Daoy (cell line): ENCODE data around the gene RGS7. TPM values are rescaled to one million over a fixed set of nuclear protein-coding genes. Genes with fewer than 3 reads are reported as not detected.

Source experiments
- DNase-seq: peaks from one replicate; pipeline ENCODE4 v3.0.0-alpha.2; 2015; ENCODE audit warnings: low read depth
- total RNA-seq: library from RNA; depleted of rRNA; stranded (reverse); fragments of >200 nt; shearing (Covaris generic); gene quantifications from 2 replicates; pipeline ENCODE4 v1.2.3, GENCODE V29; 2014; rRNA removed

The RGS7 gene
- total RNA-seq, result 0.27 and 0.74 TPM in 2 replicates

DNA sequence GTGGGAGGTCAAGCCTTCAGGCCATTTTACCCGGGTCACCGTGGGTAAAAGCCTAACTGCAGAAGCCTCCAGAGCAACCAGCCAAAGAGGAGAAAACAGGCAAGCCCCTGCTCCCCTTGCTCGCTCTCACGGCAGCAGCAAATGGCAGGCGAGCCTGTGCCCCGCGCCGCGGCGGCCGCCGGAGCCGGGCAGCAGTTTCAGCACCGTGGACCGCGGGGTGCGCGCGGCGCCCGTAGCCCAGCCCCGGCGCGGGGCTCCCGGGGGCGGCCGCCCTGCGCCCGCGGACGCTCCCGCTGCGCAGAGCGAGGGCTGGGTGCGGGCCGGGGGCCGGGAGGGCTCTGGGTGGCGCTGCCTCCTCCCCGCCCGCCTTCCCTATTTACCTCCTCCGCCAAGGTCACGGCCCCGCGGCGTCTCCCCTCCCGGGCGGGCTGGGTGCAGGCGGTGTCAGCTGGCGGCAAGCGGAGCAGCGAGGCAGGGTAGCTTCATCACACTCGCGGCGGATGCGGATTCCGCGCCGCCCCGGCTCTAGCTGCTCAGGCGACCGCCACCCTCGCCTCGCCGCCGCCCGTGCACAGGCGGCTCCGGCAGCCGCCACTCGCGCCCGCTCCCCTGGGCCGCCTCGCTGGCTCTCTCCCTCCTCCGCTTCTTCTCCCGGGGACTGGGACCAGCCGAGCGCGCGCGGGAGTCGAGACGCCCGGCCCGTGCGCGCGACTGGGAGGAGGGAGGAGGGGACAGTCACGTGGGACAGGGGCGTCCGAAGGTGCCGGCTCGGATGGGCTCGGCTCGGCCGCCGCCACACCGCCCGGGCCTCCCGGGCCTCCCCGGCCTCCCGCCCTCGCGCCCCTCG lies at the start of gene RGS7:
Gene RGS7 (minus strand): TSS at position 687 of the 847 bp plus-strand sequence.
- DNase-seq, result peak; percentile 74

DNA sequence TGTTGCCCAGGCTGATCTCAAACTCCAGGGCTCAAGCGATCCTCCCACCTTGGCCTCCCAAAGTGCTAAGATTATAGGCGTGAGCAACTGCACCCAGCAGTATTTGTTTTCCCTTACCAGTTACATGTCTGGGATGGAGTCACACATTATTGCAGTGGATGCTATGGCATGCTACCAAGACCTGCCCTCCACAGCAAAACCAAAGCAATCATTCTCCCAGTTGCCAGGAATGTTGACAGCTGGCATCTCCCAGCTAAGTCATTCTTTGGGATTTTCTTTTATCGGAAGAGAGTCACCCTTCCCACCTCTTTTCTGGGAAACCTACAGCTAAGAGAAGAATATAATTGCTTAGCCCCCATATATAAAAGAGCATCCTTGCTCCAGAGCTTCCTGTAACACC lies 49.4 kb upstream of the RGS7 start:
- peak; percentile 13 for DNase-seq

GRCh38 chr1:241401156-241401555 lies 44.2 kb upstream of the RGS7 start:
- DNase-seq, result peak; percentile 55

- DNase-seq, result peak; percentile 23
These were observed 40.0 kb upstream of the RGS7 start for GRCh38 chr1:241396747-241397681.

- DNase-seq, result peak; percentile 45
These were observed 35.1 kb upstream of the RGS7 start for GRCh38 chr1:241391926-241392710.

DNA sequence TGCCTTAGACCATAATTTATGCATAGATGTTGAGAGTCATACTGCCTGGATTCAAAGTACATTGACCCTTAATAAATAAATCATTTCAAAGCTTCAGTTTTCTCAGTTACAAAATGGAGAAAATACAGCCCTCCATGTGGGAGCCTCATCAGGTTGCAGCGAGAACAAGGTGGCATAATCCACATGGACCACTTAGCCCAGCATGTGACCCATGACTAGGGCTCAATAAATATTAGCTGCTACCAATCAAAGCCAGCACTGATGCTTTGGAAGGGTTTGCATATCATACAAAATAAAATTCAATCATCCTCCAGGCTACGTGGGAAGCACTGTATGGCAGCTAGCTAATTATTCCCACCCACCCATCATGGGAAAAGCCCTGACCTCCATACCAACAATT lies 33.5 kb upstream of the RGS7 start:
- DNase-seq, result no peak

DNA sequence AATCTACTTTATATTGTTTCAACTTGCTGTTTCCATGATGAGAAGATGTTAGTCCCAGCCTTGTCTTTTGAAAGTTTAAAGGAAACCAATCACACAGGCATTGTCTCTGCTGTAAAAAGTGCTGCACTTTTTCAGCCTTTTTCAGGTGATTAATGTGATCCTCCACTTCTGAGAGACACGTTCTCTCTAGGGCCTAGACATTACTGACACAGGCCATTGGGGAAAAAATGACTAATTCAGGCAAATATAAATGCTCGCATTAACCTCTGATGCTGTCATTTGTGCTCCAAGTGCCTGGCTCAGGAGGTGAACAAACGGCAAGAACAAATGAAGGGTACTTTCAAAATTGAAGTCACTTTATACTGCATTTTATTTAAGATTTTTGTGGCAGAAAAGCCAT lies 32.4 kb upstream of the RGS7 start:
- no peak for DNase-seq

DNA sequence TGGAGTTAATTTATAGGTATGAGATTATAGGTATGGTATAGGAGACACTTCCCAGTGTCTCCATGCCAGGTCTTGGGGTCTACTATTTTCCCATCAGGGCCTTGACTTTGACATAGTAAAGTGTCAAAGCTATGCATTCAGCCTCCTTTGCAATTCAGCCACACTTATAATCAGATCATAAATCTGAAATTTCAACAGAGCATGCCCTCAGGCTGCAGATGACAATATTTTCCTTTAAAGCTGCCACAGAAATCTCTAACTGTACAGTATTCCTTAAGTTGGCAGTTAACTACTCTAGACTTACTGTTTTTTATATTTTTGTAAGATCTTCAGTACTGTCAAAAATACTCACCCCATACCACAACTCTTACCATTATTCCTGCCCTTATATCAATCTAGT lies 30.2 kb upstream of the RGS7 start:
- no peak for DNase-seq

DNA sequence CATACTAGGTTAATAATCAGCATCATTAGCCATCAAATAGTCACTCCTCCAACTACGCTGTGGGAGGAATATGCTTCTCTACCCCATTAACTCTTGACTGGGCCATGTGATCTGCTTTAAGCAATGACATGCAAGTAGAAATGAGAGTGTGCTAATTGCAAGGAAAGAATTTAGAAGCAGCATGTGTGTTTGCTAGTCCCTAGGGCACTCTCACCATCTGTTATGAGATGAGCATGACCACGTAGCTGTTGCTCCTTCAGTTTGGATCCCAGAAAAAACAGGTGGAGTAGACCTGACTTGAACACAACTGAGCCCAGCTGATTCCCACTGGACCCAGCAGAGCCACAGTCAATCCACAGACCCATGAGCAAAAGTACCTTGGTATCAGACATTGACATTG lies 19.7 kb upstream of the RGS7 start:
- no peak for DNase-seq

DNA sequence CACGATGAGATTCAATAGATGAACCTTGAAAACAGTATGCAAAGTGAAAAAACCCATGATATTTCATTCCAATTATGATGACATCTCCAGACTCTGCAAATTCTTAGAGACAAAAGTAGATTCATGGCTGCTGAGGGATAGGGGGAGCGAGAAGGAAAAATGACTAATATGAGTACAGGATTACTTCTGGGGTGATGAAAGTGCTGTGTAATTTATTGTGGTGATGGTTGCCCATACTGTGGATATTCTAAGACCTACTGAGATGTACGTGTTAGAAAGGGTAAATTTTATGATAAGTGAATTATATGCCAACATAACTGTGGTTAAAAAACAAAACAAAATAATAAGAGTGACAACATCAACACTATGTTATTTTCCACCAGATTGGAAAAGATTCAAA lies 18.9 kb upstream of the RGS7 start:
- no peak for DNase-seq

DNA sequence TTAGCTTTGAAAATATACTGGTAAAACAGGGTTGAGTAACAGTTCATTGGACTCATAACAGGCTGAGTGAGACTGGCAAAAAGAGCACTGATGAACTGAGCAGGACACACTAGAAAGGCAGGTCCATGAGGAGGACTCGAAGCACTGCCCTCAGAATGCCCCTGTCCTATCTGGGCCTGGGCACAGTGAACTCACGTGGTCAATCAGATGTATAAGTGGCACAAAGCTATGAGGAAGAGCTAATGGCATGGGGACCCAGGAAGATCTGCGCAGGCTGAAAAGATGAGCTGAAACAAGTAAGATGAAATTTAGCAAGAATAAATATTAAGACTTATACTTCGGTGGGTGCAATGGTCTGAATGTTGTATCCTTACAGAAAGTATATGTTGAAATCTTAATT lies 9.2 kb upstream of the RGS7 start:
- no peak for DNase-seq

GRCh38 chr1:241362350-241362749 lies 5.3 kb upstream of the RGS7 start:
- DNase-seq, result no peak

DNA sequence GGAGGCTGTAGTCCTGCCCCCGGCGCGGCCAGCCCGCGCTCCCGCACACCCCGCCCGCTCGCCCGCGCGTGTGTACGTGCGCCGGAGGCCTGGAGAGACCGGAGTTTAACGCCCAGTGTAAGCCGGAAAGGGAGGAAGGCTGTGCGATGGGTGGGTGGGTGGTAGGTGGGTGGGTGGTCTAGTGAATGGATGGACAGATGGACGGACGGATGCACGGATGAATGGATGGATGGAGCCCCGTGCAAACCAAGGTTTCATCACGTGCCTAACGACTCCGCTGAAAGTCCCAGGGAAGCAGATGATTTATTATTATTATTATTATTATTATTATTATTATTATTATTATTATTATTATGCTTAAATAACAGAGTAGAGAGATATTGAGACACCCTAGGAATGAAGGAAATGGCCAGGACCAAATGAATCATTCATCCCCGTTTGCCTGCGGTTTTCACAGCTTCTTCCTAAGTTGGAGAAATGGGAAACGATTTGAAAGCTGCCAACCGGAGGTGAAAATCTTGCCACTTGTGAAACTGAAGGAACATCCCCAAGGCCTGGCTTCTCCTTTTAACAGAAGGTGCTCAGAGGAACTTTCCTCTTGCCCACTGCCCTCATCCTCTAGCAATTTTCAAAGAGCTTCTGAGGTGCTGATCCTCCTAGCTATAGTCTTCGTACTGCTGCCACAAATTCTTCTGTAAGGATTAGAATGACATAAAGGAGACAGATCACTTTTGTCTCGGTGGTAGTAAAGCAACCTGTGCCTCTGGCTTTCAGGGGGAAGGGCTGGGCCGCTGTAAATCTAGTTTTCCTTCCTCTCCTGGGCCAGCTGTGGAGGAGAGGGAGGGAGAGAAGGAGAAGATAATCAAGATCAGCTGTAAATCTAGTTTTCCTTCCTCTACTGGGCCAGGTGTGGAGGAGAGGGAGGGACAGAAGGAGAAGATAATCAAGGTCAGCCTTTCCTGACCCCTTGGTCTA lies 648 bp upstream of the RGS7 start:
- DNase-seq, result peak; percentile 54

DNA sequence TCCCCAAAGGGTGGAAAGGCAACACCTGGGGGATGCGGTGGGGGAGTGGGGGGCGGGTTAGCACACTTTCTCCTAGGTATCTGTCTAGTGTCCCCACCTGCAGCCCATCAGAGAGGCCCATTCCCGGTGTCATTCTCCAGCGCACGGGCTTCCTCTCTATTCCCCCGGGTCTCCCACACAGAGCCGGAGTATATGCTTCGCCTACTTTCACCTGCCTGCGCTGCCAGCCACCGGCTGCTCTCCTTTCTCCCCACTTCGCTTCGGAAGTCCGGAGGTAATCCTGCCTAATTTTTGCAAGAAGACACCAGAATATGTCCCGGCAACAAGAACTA lies 852 bp downstream of the RGS7 start:
- peak; percentile 5 for DNase-seq

GRCh38 chr1:241355311-241356010 lies 1.5 kb downstream of the RGS7 start:
- peak; percentile 16 for DNase-seq

DNA sequence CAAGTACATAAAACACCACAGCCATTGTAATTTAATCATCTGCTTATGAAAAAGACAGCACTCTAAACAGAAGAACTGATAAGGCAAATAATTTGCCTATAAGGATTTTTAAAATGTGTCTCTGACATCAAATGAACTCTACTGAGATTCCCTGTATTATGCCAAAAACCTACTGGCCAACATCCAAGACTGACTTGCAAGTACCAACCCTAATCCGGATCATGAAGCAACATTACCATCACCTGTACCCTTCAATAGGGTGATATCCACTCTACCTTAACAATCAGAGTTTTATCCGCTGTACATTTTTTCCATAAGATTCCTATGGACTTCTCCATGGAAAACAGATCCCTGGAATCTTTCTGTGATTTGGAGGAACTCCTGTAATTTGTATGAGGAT lies 4.6 kb downstream of the RGS7 start:
- DNase-seq, result no peak

- DNase-seq, result no peak
These were observed 5.2 kb downstream of the RGS7 start for GRCh38 chr1:241351841-241352240.

- no peak for DNase-seq
These were observed 13.0 kb downstream of the RGS7 start for GRCh38 chr1:241343956-241344355.

- peak; percentile 30 for DNase-seq
These were observed 20.7 kb downstream of the RGS7 start for GRCh38 chr1:241336335-241336734.

DNA sequence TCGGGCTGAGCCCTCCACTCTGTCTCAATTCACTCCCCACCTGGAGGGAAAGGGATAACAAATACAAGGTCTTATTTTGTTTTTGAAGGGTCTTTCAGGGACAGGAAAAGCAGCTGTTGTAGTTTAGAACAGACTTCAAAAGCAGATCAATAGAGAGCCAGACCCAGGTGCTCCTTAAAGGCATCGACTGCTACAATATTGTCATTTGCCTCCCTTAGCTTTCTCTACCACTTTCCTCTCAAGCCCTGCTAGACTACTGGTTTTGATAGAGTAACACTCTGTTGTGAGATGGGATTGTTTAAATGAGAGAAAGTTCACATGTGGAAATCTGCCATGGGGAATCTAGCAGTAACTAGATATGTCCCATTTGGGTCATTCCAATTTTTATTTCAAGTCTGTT lies 24.0 kb downstream of the RGS7 start:
- no peak for DNase-seq
